ENCODE data around the gene STXBP6. TPM values are rescaled to one million over a fixed set of nuclear protein-coding genes. Genes with fewer than 3 reads are reported as not detected.

STXBP6 gene
- total and polyA plus RNA-seq, 2 donors (not counting 3 experiments of a cell fraction or from before 2014, with no cell fraction given): 0.06 TPM; not detected in 1

- TF ChIP-seq POLR2A (IDR thresholded peaks at IDR 0.05; ENCODE audit: low read depth, low read length): no peak
- no peak for TF ChIP-seq FOS (IDR thresholded peaks at IDR 0.05; ENCODE audit: borderline replicate concordance, insufficient read depth, low read length)
- no peak for TF ChIP-seq POLR2AphosphoS5 (IDR thresholded peaks at IDR 0.05; ENCODE audit: insufficient read depth, low read depth, low read length)
- TF ChIP-seq CTCF (IDR thresholded peaks at IDR 0.05; ENCODE audit: extremely low read depth in 1 of 2, insufficient read depth in 1 of 2, low read depth in 1 of 2, low read length in 2 of 2): no peak
These were observed 54.9 kb downstream of the STXBP6 start for GRCh38 chr14:24995016-24995415.

GRCh38 chr14:24993631-24994030 is 56.3 kb downstream of the STXBP6 start:
- Histone ChIP-seq H3K9ac (replicated peaks; ENCODE audit: extremely low read depth, insufficient read depth, low read length) (no peak overlapping the region), H4K20me1 (replicated peaks; ENCODE audit: control insufficient read depth, extremely low read depth, insufficient read depth, low read length) (no peaks in the 10 kb centered on the region), H3K79me2 (ENCODE audit: control insufficient read depth, insufficient read depth, low read length) (no peaks in the 10 kb centered on the region), H3K36me3 (ENCODE audit: control insufficient read depth in 2 of 2, extremely low read depth in 1 of 2, insufficient read depth in 2 of 2, low read length in 2 of 2) (no peaks in the 10 kb centered on the region), H3K27ac (ENCODE audit: insufficient read depth, low read depth, low read length) (no peak overlapping the region), H3K4me3 (replicated peaks in 1 of 3; ENCODE audit: insufficient read depth in 1 of 3, low read depth in 1 of 3, low read length in 3 of 3) (no peak overlapping the region), H3K9me1 (replicated peaks; ENCODE audit: control insufficient read depth, extremely low read depth, insufficient read depth, low read length) (no peaks in the 10 kb centered on the region), H3K4me1 (ENCODE audit: control insufficient read depth, extremely low read depth, insufficient read depth, low read length) (no peaks in the 10 kb centered on the region), H3K27me3 (ENCODE audit: control insufficient read depth in 2 of 2, insufficient read depth in 2 of 2, low read length in 2 of 2) (no peaks in the 10 kb centered on the region), H3K4me2 (ENCODE audit: insufficient read depth, low read length) (no peak overlapping the region), H3K9me3 (replicated peaks; ENCODE audit: control insufficient read depth, insufficient read depth, low read length) (no peaks in the 10 kb centered on the region), H2AFZ (ENCODE audit: low read depth, low read length) (no peak overlapping the region)
- intact Hi-C loops (cut with micrococcal nuclease): no loop called here
- BruUV-seq (replicated peaks): no TSS peak
- FAIRE-seq (no peak), DNase-seq (ENCODE audit: low read depth, low spot score) (no peak)
- dilution Hi-C loops (cut with MboI; ENCODE audit: extremely low pct_ligation_motif_present, low sequenced_read_pairs): no loop called here
- ChIA-PET CTCF (no interaction called here), POLR2A (no interaction called here)
- TF ChIP-seq MYC (IDR thresholded peaks at IDR 0.05; ENCODE audit: low read depth, low read length) (no peak), CTCF (IDR thresholded peaks at IDR 0.05; ENCODE audit: extremely low read depth in 1 of 2, insufficient read depth in 1 of 2, low read depth in 1 of 2, low read length in 2 of 2) (no peak), JUN (IDR thresholded peaks at IDR 0.05; ENCODE audit: borderline replicate concordance, insufficient read depth, insufficient read length, low read depth) (no peak)

More at GRCh38 chr14:24995016-24995415, 54.9 kb downstream of the STXBP6 start:
- no peak overlapping the region for H3K9ac ChIP-seq (replicated peaks; ENCODE audit: extremely low read depth, insufficient read depth, low read length)
- no peaks in the 10 kb centered on the region for H3K4me1 ChIP-seq (ENCODE audit: control insufficient read depth, extremely low read depth, insufficient read depth, low read length)
- H3K4me3 ChIP-seq (replicated peaks in 1 of 3; ENCODE audit: insufficient read depth in 1 of 3, low read depth in 1 of 3, low read length in 3 of 3): no peak overlapping the region
- intact Hi-C loops (cut with micrococcal nuclease): no loop called here
- dilution Hi-C loops (cut with MboI; ENCODE audit: extremely low pct_ligation_motif_present, low sequenced_read_pairs): no loop called here
- H3K36me3 ChIP-seq (ENCODE audit: control insufficient read depth in 2 of 2, extremely low read depth in 1 of 2, insufficient read depth in 2 of 2, low read length in 2 of 2): no peaks in the 10 kb centered on the region
- no peak overlapping the region for H3K27ac ChIP-seq (ENCODE audit: insufficient read depth, low read depth, low read length)
- no peak overlapping the region for H3K4me2 ChIP-seq (ENCODE audit: insufficient read depth, low read length)
- POLR2A ChIA-PET: no interaction called here
- H3K79me2 ChIP-seq (ENCODE audit: control insufficient read depth, insufficient read depth, low read length): no peaks in the 10 kb centered on the region
- H3K27me3 ChIP-seq (ENCODE audit: control insufficient read depth in 2 of 2, insufficient read depth in 2 of 2, low read length in 2 of 2): no peaks in the 10 kb centered on the region
- no peaks in the 10 kb centered on the region for H3K9me3 ChIP-seq (replicated peaks; ENCODE audit: control insufficient read depth, insufficient read depth, low read length)
- CTCF ChIA-PET: interaction anchor here (0.7 kb wide), 1 partner anchor 551 kb away, joined by 3 read pairs; no protein-coding TSS in a partner anchor
- no peaks in the 10 kb centered on the region for H4K20me1 ChIP-seq (replicated peaks; ENCODE audit: control insufficient read depth, extremely low read depth, insufficient read depth, low read length)
- BruUV-seq (replicated peaks): no TSS peak
- FAIRE-seq (no peak), DNase-seq (ENCODE audit: low read depth, low spot score) (no peak)
- H3K9me1 ChIP-seq (replicated peaks; ENCODE audit: control insufficient read depth, extremely low read depth, insufficient read depth, low read length): no peaks in the 10 kb centered on the region
- no peak overlapping the region for H2AFZ ChIP-seq (ENCODE audit: low read depth, low read length)

Data from endothelial cell of umbilical vein (primary cell).